ENCODE results near the gene TMEM236. TPM values are rescaled to one million over a fixed set of nuclear protein-coding genes. Genes with fewer than 3 reads are reported as not detected.

TMEM236 gene
- total RNA-seq, 2 donors from 2014 or later: 0.52 to 0.66 TPM

DNA sequence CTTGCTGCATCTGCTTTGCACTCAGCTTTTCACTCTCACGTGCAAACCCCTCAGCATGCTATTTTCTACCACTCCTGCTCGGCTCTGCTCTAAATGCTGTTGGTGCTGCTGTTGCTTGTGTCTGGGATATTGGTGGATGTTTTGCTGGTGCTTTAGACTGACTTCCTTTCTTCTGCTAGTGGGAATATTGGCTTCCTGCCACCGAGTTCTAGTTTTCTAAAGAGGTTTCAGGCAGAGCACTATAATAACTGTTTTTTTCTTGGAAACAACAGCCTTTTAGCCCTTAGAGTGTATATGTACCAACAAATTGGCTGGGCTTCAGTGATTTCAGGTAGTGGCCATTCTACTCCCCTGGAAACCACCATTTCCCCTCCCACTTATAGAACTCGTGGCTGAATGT lies 27.8 kb downstream of the TMEM236 start:
- H3K4me3 ChIP-seq: no peak overlapping the region
- no peaks in the 10 kb centered on the region for H3K4me1 ChIP-seq
- no peak for DNase-seq
- no peak overlapping the region for H3K27ac ChIP-seq
- no peaks in the 10 kb centered on the region for H3K27me3 ChIP-seq
- WGBS, 2 donors: 52 to 64% methylated on average over 4 of the region's 4 CpGs
- intact Hi-C loops (cut with DNase I): no loop called here
- no peaks in the 10 kb centered on the region for H3K9me3 ChIP-seq
- TF ChIP-seq POLR2A (IDR thresholded peaks at IDR 0.05): no peak
- TF ChIP-seq, protein P1, sequence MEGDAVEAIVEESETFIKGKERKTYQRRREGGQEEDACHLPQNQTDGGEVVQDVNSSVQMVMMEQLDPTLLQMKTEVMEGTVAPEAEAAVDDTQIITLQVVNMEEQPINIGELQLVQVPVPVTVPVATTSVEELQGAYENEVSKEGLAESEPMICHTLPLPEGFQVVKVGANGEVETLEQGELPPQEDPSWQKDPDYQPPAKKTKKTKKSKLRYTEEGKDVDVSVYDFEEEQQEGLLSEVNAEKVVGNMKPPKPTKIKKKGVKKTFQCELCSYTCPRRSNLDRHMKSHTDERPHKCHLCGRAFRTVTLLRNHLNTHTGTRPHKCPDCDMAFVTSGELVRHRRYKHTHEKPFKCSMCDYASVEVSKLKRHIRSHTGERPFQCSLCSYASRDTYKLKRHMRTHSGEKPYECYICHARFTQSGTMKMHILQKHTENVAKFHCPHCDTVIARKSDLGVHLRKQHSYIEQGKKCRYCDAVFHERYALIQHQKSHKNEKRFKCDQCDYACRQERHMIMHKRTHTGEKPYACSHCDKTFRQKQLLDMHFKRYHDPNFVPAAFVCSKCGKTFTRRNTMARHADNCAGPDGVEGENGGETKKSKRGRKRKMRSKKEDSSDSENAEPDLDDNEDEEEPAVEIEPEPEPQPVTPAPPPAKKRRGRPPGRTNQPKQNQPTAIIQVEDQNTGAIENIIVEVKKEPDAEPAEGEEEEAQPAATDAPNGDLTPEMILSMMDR (IDR thresholded peaks at IDR 0.05): no peak
- H3K36me3 ChIP-seq (replicated peaks in 1 of 2; ENCODE audit: insufficient read depth in 1 of 2, low read depth in 2 of 2): no peaks in the 10 kb centered on the region
- no peak for ATAC-seq

DNA sequence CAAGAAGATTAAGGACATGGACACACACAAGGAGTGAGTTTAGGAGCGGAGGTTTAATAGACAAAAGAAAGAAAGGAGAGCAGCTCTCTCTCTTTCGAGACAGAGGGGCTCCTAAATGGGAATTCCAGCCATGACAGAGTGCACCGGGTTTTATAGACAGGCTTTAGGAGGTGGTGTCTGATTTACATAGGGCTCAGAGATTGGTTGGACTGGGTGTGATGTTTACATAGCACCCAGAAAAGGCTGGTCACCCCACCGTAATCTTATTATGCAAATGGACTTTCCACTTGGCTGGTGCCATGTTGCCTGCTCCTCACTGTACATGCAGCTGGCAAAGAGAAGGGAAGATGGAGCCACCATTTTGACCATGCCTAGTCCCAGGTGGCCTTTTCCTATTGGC lies 28.7 kb downstream of the TMEM236 start:
- Histone ChIP-seq H3K4me1 (no peaks in the 10 kb centered on the region), H3K9me3 (no peaks in the 10 kb centered on the region), H3K36me3 (replicated peaks in 1 of 2; ENCODE audit: insufficient read depth in 1 of 2, low read depth in 2 of 2) (no peaks in the 10 kb centered on the region), H3K27me3 (no peaks in the 10 kb centered on the region), H3K4me3 (no peak overlapping the region), H3K27ac (no peak overlapping the region)
- no peak for ATAC-seq
- 93 to 97% methylated on average over 4 of the region's 4 CpGs for WGBS, 2 donors
- TF ChIP-seq POLR2A (IDR thresholded peaks at IDR 0.05): no peak
- TF ChIP-seq, protein P1 (IDR thresholded peaks at IDR 0.05): no peak
- no peak for DNase-seq
- intact Hi-C loops (cut with DNase I): no loop called here

DNA sequence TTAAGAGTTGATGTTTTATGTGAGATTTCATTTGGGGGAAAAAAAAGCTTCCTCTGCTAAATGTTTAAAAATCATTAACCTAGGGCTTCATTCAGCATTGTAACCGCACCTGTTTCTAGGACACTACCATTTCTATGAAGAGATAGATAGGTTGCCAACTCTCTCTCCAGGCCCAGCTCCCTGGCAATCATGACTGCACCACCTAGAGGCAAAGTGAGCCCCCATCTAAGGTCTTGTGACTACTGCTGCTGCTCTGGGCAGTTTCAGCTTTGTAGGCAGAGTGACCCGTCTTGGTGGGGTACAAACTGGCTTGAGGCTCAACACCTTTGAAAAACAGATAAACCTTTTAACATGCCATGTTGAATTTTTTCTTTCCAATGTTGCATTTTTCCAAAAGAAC lies 29.9 kb downstream of the TMEM236 start:
- WGBS, 2 donors: 62 to 72% methylated on average over 2 of the region's 2 CpGs
- no peaks in the 10 kb centered on the region for H3K9me3 ChIP-seq
- ATAC-seq: no peak

DNA sequence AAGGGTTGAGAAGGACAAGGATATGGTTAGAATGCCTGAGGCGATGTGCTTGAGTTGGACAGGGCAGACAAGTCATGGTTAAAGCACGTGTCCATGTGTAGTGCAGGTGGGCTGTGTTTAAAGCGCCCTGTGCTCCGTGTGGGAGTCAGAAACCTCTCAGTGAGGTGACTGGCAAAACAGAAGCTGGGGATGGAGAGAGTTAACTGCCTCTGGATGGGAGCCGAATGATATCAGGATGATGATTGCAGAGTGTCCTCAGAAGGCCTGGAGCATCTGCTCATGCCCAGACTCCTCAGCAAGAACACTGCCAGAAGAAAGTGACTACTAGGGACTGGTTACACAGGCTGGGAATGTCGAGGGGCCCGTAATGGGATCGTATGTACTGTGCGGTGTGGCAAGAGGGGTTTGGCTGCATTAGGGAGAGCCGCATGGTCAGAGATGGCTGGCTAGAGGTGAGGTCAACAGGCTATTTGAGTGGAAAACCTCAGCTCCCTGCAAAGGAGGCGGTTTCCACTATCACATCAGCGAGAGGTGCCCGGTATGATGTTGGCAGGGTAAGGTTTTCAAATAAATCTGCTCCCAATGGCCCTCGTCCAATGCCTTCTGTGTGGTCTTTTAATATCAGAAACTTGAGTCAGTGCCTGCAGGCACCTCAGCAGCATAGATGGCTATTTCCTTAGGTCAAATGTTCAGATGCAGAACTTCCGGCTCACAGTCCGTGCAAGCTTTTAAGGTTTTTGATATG lies 31.1 kb downstream of the TMEM236 start:
- no peak for DNase-seq
- WGBS, 2 donors: 68 to 74% methylated on average over 16 of the region's 16 CpGs
- Histone ChIP-seq H3K4me1 (no peaks in the 10 kb centered on the region), H3K27me3 (no peaks in the 10 kb centered on the region), H3K36me3 (replicated peaks in 1 of 2; ENCODE audit: insufficient read depth in 1 of 2, low read depth in 2 of 2) (no peaks in the 10 kb centered on the region), H3K4me3 (no peak overlapping the region), H3K27ac (no peak overlapping the region), H3K9me3 (no peaks in the 10 kb centered on the region)
- intact Hi-C loops (cut with DNase I): no loop called here
- TF ChIP-seq, protein P1 (IDR thresholded peaks at IDR 0.05): no peak
- TF ChIP-seq POLR2A (IDR thresholded peaks at IDR 0.05): no peak
- ATAC-seq: peak; percentile 35

More for the DNA sequence above, 29.9 kb downstream of the TMEM236 start:
- H3K4me1 ChIP-seq: no peaks in the 10 kb centered on the region
- no peak overlapping the region for H3K4me3 ChIP-seq
- H3K27me3 ChIP-seq: no peaks in the 10 kb centered on the region
- H3K36me3 ChIP-seq (replicated peaks in 1 of 2; ENCODE audit: insufficient read depth in 1 of 2, low read depth in 2 of 2): no peaks in the 10 kb centered on the region
- DNase-seq: no peak
- no peak for TF ChIP-seq POLR2A (IDR thresholded peaks at IDR 0.05)
- TF ChIP-seq, protein P1 (IDR thresholded peaks at IDR 0.05): no peak
- intact Hi-C loops (cut with DNase I): no loop called here
- no peak overlapping the region for H3K27ac ChIP-seq

DNA sequence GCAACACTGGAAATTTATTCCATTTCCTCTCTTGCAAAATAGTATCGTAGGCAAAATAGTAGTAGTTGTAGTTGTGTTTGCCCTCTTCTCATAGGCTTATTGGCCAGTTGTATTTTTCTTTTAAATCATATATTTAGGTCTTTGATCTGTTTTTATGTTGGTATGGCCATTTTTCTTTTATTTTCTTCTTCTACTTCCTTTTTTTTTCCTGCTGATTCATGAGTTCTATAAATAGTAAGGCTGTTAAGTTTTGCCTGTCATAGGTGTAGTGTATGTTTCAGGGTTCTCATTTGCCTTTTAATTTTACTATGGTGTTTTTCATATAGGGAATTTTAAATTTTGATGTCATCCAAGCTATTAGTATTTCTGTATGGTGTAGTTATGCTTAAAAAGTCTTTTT lies 31.8 kb downstream of the TMEM236 start:
- Histone ChIP-seq H3K27ac (no peak overlapping the region), H3K36me3 (replicated peaks in 1 of 2; ENCODE audit: insufficient read depth in 1 of 2, low read depth in 2 of 2) (no peaks in the 10 kb centered on the region), H3K4me1 (no peaks in the 10 kb centered on the region), H3K27me3 (no peaks in the 10 kb centered on the region), H3K4me3 (no peak overlapping the region), H3K9me3 (no peaks in the 10 kb centered on the region)
- no peak for DNase-seq
- no peak for ATAC-seq
- intact Hi-C loops (cut with DNase I): no loop called here
- WGBS, 2 donors: 62 to 73% methylated on average over 1 of the region's 1 CpG
- TF ChIP-seq POLR2A (IDR thresholded peaks at IDR 0.05): no peak
- TF ChIP-seq, protein P1 (IDR thresholded peaks at IDR 0.05): no peak
